Esophagus muscularis mucosa (tissue), 4 donors: ENCODE data around the gene ADD3.

Source experiments
- EP300 ChIP-seq: sonication (generic); formaldehyde crosslinking; IDR thresholded peaks from one replicate; pipeline ENCODE4 v1.6.1; 2017; ENCODE audit warnings: antibody characterized with exemption
- POLR2A ChIP-seq: fragments of 450-650 bp; IDR thresholded peaks from one replicate; pipeline ENCODE4 v1.6.1; 2017; ENCODE audit warnings: antibody characterized with exemption, moderate library complexity, mild to moderate bottlenecking, low read depth
- POLR2AphosphoS5 ChIP-seq, 2 donors: sonication (generic); formaldehyde crosslinking; IDR thresholded peaks; one replicate each; pipeline ENCODE4 v1.6.1; 2017; ENCODE audit warnings: antibody characterized with exemption in 2 of 2
- TF ChIP-seq, protein P1 (sequence below), 3 experiments: fragments of 200-600 bp in 2 of 3; fragments of 450-650 bp in 1 of 3; sonication (generic) in 2 of 3; IDR thresholded peaks; one replicate each; pipeline ENCODE4 v1.5.1; 2017 to 2019; ENCODE audit warnings: antibody characterized with exemption in 3 of 3, mild to moderate bottlenecking in 2 of 3, moderate library complexity in 1 of 3

DNA sequence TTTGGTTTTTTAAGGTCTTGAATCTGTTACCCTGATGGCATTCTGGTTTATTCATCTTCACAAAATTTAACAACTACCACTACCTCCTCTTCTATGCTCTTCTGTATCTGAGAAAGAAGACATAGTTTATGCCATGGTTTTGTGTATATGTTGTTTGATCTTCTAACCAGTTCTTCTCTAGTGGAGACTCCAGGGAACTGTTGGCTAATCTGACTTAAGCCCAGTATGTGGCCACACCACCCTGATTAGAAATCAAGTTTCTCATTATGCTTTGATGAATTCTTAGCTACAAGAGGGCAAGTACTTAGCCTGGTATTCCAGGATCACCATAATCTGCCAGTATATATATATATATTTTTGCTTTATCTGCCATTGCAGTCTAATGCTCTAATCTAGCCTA lies 100.1 kb downstream of the ADD3 start:
- no peak for TF ChIP-seq POLR2A
- TF ChIP-seq, protein P1, sequence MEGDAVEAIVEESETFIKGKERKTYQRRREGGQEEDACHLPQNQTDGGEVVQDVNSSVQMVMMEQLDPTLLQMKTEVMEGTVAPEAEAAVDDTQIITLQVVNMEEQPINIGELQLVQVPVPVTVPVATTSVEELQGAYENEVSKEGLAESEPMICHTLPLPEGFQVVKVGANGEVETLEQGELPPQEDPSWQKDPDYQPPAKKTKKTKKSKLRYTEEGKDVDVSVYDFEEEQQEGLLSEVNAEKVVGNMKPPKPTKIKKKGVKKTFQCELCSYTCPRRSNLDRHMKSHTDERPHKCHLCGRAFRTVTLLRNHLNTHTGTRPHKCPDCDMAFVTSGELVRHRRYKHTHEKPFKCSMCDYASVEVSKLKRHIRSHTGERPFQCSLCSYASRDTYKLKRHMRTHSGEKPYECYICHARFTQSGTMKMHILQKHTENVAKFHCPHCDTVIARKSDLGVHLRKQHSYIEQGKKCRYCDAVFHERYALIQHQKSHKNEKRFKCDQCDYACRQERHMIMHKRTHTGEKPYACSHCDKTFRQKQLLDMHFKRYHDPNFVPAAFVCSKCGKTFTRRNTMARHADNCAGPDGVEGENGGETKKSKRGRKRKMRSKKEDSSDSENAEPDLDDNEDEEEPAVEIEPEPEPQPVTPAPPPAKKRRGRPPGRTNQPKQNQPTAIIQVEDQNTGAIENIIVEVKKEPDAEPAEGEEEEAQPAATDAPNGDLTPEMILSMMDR (IDR thresholded peaks at IDR 0.05), result no peak
- no peak for TF ChIP-seq POLR2AphosphoS5 (IDR thresholded peaks at IDR 0.05)
- TF ChIP-seq EP300, result no peak
